Fibroblast of lung (primary cell): Measurements from ENCODE around the gene NLRP1. TPM values are rescaled to one million over a fixed set of nuclear protein-coding genes. Genes with fewer than 3 reads are reported as not detected.

Experiments
- DNase-seq, 2 donors: peaks; one replicate each; pipeline versions ENCODE4 v3.0.0 to v3.0.0-alpha.2; 2010; ENCODE audit warnings: low read depth in 2 of 2
- H2AFZ ChIP-seq: 2 replicates; pipeline ENCODE4 v1.5.1; 2012; ENCODE audit warnings: low read length, control low read depth, inconsistent platforms
- H3K27ac ChIP-seq: 2 replicates; pipeline ENCODE4 v1.5.1; 2011; ENCODE audit warnings: low read length, control low read depth; ENCODE audit not compliant: insufficient read depth
- H3K27me3 ChIP-seq: 2 replicates; pipeline ENCODE4 v1.5.1; 2011; ENCODE audit warnings: mild to moderate bottlenecking, low read length; ENCODE audit not compliant: control insufficient read depth, insufficient read depth
- H3K36me3 ChIP-seq: 2 replicates; pipeline ENCODE4 v1.5.1; 2011; ENCODE audit warnings: low read length; ENCODE audit not compliant: control insufficient read depth, insufficient read depth
- H3K4me1 ChIP-seq: 2 replicates; pipeline ENCODE4 v1.5.1; 2011; ENCODE audit warnings: low read length; ENCODE audit not compliant: control insufficient read depth, insufficient read depth; ENCODE audit errors: extremely low read depth
- H3K4me2 ChIP-seq: 2 replicates; pipeline ENCODE4 v1.5.1; 2011; ENCODE audit warnings: low read length, control low read depth; ENCODE audit not compliant: insufficient read depth; ENCODE audit errors: extremely low read depth
- H3K4me3 ChIP-seq, 4 experiments: fragments of 200-600 bp in 1 of 4; sonication (generic) in 1 of 4; replicated peaks in 1 of 4; 2 replicates each; pipeline ENCODE4 v1.5.1; 2011 to 2016; ENCODE audit warnings: low read length in 4 of 4, low read depth in 3 of 4, mild to moderate bottlenecking in 3 of 4, control low read depth in 2 of 4, inconsistent platforms in 1 of 4, mixed read lengths in 1 of 4; ENCODE audit not compliant: insufficient read depth in 1 of 4; ENCODE audit errors: control extremely low read depth in 1 of 4
- H3K79me2 ChIP-seq: 2 replicates; pipeline ENCODE4 v1.5.1; 2012; ENCODE audit warnings: mild to moderate bottlenecking, low read length, inconsistent platforms; ENCODE audit not compliant: control insufficient read depth, insufficient read depth
- H3K9ac ChIP-seq: 2 replicates; pipeline ENCODE4 v1.5.1; 2011; ENCODE audit warnings: mild to moderate bottlenecking, low read length, control low read depth; ENCODE audit not compliant: insufficient read depth
- H3K9me3 ChIP-seq: 2 replicates; pipeline ENCODE4 v1.5.1; 2012; ENCODE audit warnings: low read depth, low read length; ENCODE audit not compliant: control insufficient read depth, insufficient read depth
- H4K20me1 ChIP-seq: 2 replicates; pipeline ENCODE4 v1.5.1; 2011; ENCODE audit warnings: low read length; ENCODE audit not compliant: control insufficient read depth, insufficient read depth; ENCODE audit errors: extremely low read depth
- EZH2 ChIP-seq: IDR thresholded peaks from 2 replicates; pipeline ENCODE4 v1.5.1; 2012; ENCODE audit warnings: low read length, control low read depth, mild to moderate bottlenecking; ENCODE audit errors: missing control alignments
- polyA plus RNA-seq, 2 donors: library from polyadenylated mRNA; depleted of rRNA in 1 of 2; stranded (reverse) in 1 of 2; unstranded in 1 of 2; fragments of >200 nt; gene quantifications; 2 replicates each; pipeline ENCODE4 v1.2.1, GENCODE V29; 2011 to 2012; ENCODE audit warnings: missing spikeins in 1 of 2
- total RNA-seq: library from RNA; depleted of rRNA; stranded (reverse); fragments of >200 nt; gene quantifications from 2 replicates; pipeline ENCODE4 v1.2.1, GENCODE V29; 2014
- TF ChIP-seq, protein P1 (sequence below), 2 donors: IDR thresholded peaks in 1 of 2; conservative IDR thresholded peaks in 1 of 2; 1 replicate in 1 of 2; 2 replicates in 1 of 2; pipeline ENCODE4 v1.5.1; 2011 to 2012; ENCODE audit warnings: low read length in 2 of 2, control low read depth in 1 of 2, inconsistent platforms in 1 of 2, low read depth in 1 of 2, mild to moderate bottlenecking in 1 of 2

NLRP1 gene
- total and polyA plus RNA-seq, 2 donors (not counting 1 experiment from before 2014, with no cell fraction given): 22.1 to 23.1 TPM

DNA sequence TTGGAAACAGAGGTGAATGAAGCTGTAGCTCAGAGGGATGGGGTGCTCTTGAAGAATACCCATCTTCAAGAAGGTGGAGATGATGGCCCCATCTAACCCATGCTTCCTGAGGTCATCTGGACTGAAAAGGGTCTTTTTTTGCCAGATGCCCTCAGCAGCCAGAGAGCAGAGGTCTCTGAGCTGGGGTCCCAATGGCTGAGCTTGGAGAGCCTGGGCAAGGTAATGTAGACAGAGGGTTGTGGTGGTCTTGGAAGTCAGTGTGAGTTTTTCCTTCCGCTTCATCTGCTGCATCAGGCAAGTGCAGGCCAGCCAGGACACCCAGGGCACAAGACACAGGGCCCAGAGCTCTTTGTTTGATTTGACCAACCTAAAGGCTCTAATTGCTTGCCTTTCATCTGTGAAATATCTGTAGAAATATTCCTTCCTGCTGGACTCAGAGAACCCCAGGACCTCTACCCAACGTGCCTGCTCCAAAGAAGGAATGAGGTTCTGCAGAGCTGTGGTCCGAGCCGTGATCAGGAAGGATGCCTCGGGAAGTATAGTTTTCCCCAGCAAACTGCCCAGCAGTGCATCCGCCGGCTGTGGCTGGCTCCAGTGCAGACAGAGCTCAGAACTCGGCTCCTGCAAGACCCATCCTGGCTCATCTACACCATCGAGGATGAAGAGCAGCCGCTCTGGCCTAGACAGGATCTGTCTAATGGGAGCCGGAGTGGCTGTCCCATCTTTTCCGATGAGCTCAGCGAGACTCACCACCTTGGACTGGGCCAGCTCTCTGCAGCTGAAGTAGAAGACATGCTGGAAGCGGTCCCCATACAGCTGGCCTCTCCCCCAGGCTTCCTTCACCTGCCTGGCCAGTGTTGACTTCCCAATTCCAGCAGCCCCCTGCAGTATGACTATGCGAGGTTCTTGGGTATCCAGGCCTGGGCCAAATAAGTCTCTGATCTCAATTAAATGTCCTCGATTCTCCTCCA lies 25.2 kb downstream of the NLRP1 start:
- no peaks in the 10 kb centered on the region for H3K9me3 ChIP-seq
- no peaks in the 10 kb centered on the region for H3K27me3 ChIP-seq
- DNase-seq: no peak
- peaks cover 5% of the 10 kb centered on the region for H3K4me1 ChIP-seq
- no peak for TF ChIP-seq EZH2
- TF ChIP-seq, protein P1, sequence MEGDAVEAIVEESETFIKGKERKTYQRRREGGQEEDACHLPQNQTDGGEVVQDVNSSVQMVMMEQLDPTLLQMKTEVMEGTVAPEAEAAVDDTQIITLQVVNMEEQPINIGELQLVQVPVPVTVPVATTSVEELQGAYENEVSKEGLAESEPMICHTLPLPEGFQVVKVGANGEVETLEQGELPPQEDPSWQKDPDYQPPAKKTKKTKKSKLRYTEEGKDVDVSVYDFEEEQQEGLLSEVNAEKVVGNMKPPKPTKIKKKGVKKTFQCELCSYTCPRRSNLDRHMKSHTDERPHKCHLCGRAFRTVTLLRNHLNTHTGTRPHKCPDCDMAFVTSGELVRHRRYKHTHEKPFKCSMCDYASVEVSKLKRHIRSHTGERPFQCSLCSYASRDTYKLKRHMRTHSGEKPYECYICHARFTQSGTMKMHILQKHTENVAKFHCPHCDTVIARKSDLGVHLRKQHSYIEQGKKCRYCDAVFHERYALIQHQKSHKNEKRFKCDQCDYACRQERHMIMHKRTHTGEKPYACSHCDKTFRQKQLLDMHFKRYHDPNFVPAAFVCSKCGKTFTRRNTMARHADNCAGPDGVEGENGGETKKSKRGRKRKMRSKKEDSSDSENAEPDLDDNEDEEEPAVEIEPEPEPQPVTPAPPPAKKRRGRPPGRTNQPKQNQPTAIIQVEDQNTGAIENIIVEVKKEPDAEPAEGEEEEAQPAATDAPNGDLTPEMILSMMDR (conservative IDR thresholded peaks at IDR 0.05 in 1 of 2, IDR thresholded peaks at IDR 0.05 in 1 of 2; ENCODE audit: low read depth in 1 of 2, low read length in 2 of 2): no peak
- no peaks in the 10 kb centered on the region for H4K20me1 ChIP-seq
- no peak overlapping the region for H3K27ac ChIP-seq
- no peak overlapping the region for H3K4me2 ChIP-seq
- peaks cover 3% of the 10 kb centered on the region for H3K36me3 ChIP-seq
- no peak overlapping the region for H3K9ac ChIP-seq
- no peak overlapping the region for H3K4me3 ChIP-seq
- H2AFZ ChIP-seq: no peak overlapping the region
- no peaks in the 10 kb centered on the region for H3K79me2 ChIP-seq

DNA sequence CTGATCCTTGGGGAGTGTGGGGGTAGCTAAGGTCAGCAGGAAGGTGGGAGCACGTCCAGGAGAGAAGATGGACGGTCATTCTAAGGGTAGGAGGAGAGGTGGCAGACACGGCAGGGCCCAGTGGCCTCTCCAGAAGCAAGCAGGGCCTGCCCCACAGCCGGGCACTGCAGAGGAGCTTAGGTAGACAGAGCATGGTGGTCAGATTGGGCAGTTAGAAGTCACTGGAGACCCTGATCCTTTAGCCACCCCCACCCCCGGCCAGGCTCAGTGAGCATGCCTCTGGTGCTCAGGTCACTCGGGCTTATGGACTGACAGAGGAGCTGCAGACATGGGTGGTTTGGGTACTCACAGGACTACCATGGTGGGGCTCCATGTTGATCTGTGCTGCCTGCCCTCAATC lies 26.3 kb downstream of the NLRP1 start:
- H3K36me3 ChIP-seq: peaks cover 5% of the 10 kb centered on the region
- H3K9me3 ChIP-seq: no peaks in the 10 kb centered on the region
- no peaks in the 10 kb centered on the region for H4K20me1 ChIP-seq
- peaks cover 5% of the 10 kb centered on the region for H3K4me1 ChIP-seq
- TF ChIP-seq EZH2: no peak
- TF ChIP-seq, protein P1 (conservative IDR thresholded peaks at IDR 0.05 in 1 of 2, IDR thresholded peaks at IDR 0.05 in 1 of 2; ENCODE audit: low read depth in 1 of 2, low read length in 2 of 2): no peak
- no peak overlapping the region for H3K4me2 ChIP-seq
- H2AFZ ChIP-seq: no peak overlapping the region
- no peaks in the 10 kb centered on the region for H3K79me2 ChIP-seq
- no peak overlapping the region for H3K9ac ChIP-seq
- DNase-seq: no peak
- no peak overlapping the region for H3K4me3 ChIP-seq
- peak overlapping the region; percentile 30 for H3K27ac ChIP-seq
- H3K27me3 ChIP-seq: no peaks in the 10 kb centered on the region

DNA sequence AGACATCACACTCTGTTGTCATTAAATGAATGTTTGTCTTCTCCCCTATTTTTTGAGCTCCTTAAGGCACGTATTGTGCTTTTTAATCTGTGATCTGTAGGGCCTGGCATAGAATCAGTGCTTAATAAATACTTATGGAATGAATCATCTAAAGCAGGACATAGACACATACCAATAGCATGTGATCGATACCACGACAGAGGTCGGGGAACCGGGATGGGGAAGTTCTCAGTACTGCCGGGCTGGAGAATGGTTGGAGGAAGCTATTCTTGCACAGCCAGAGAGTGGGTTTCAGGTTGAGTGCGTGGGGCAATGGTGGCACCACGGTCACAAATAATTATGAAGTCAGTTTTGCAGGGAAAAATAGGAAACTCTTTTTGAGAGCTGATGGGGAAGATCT lies 26.8 kb downstream of the NLRP1 start:
- Histone ChIP-seq H3K27me3 (no peaks in the 10 kb centered on the region), H3K36me3 (peaks cover 5% of the 10 kb centered on the region), H3K4me2 (no peak overlapping the region), H3K79me2 (no peaks in the 10 kb centered on the region), H3K27ac (peak overlapping the region; percentile 30), H3K9me3 (no peaks in the 10 kb centered on the region), H4K20me1 (no peaks in the 10 kb centered on the region), H3K9ac (no peak overlapping the region), H2AFZ (no peak overlapping the region), H3K4me3 (no peak overlapping the region), H3K4me1 (peaks cover 5% of the 10 kb centered on the region)
- TF ChIP-seq, protein P1 (conservative IDR thresholded peaks at IDR 0.05 in 1 of 2, IDR thresholded peaks at IDR 0.05 in 1 of 2; ENCODE audit: low read depth in 1 of 2, low read length in 2 of 2): no peak
- no peak for TF ChIP-seq EZH2
- DNase-seq: peak; percentile 51 to 56
